Measurements from ENCODE around the gene MATN3.
A peak's percentile ranks its signal among the peaks of the same experiment; 100 is the strongest.
"Not testable (repeated sequence)": the region's sequence is repeated elsewhere in the genome, so short reads cannot be mapped to it uniquely, and the experiment has no call there.

The MATN3 gene, protein sequence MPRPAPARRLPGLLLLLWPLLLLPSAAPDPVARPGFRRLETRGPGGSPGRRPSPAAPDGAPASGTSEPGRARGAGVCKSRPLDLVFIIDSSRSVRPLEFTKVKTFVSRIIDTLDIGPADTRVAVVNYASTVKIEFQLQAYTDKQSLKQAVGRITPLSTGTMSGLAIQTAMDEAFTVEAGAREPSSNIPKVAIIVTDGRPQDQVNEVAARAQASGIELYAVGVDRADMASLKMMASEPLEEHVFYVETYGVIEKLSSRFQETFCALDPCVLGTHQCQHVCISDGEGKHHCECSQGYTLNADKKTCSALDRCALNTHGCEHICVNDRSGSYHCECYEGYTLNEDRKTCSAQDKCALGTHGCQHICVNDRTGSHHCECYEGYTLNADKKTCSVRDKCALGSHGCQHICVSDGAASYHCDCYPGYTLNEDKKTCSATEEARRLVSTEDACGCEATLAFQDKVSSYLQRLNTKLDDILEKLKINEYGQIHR

DNA sequence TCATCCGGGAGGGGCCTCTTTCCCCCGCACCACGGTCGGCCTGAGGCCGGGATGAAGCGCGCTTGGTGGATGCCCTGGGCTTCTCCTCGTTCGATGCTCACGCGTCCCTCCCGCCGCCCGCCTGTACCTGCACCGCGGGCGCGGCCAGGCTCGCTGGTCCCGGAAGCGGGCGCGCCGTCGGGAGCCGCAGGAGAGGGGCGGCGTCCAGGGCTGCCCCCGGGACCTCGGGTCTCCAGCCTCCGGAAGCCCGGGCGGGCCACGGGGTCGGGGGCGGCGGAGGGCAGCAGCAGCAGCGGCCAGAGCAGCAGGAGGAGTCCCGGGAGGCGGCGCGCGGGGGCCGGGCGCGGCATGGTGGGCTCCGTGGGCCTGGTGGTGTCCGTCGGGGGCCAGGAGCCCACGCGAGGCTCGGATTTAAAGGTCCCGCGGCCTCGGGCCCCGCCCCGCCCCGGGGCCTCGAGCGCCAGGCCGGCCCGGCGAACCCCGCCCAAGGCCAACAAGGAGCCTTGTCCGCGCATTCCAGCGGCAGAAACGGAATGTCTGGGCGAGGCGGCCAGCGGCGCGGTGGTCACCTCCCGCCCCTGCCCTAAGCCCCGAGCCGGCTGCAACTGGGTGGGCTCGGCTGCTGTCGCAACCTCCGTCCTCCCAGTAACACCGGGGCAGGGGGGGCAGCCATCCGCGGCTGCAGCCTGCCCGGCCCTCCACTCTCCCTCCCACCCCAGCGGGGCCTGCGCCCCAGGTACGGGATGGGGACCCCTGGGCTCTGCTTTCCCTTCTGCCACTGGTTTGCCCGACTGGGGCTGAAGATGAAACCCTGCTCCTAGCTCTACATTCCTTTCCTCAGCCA is at the start of gene MATN3:
Gene MATN3 (minus strand): TSS at position 387 of the 844 bp plus-strand sequence. CDS start 37 bp downstream, at position 350.
- no peak for DNase-seq (ENCODE audit: low read depth in 1 of 2, low spot score in 1 of 2)

DNA sequence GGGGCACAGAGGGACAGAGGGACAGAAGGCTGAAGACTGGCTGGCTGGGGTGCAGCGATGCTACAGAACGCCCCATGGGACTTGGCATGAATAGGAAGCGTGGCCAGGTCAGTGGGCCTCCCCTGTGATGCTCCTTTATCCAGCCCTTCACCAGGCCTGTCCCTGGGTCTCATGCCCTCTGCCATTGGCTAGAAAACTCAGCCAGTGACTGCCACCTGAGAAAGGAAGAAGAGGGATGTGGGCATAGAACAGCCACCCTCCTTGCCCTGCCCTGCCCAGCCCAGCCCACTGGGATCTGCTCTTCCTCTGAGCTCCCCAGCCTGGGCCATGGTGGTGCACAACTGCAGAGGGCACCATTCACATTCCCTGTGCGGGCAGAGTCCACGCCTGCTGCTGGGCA is 49.5 kb upstream of the MATN3 start:
- DNase-seq (ENCODE audit: low read depth in 1 of 2, low spot score in 1 of 2) = no peak

DNA sequence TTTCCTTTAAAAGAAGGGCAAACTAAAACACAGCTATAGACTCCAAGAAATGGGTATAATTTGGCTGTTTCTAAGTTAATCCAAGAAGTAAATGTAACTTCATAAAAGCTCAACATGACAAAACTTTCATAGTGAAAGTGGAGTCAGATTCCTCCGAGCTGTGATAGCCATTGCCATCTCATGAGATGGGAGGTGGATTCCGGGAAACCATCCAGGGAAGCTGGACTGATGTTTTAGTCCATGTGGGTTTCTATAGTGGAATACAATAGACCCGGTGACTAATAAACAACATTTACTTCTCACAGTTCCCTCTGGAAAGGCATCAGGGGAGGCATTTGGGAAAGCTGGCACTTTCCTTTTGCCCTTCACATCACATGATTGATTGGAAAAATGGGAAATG is 49.0 kb upstream of the MATN3 start:
- no peak for DNase-seq (ENCODE audit: low read depth in 1 of 2, low spot score in 1 of 2)

DNA sequence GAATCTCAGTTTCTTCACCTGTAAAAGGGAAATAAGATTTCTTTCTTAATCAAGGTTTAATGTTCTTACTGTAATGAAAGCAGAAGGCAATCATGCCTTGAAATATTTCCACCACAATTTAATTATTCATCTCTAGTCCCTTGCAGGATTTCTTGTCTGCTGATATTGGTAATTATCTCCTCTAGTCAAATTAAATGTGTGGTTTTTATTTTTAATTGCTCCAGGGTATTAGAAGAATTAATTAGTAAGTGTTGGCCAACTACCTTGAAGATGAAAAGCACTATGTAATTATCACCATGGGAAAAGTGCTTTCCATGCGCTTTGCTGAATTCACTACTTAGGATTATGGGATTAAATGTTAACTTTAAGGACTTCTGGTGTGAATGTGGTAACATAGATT is 47.6 kb upstream of the MATN3 start:
- no peak for DNase-seq (ENCODE audit: low read depth in 1 of 2, low spot score in 1 of 2)

DNA sequence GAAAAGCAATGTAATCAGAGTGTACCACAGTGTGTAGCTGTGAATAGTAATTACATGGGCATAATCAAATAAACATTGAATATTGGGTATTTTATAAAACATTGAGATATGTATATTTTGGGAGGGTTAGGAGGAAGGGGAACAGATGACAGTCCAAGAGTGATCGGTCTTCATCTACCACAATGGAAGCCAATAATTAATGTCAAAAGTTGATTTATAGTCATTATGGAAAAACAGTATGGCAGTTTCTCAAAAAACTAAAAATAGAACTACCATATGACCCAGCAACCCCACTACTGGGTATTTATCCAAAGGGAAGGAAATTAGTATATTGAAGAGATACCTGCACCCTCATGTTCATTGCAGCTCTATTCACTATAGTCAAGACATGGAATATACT is 44.8 kb upstream of the MATN3 start:
- no peak for DNase-seq (ENCODE audit: low read depth in 1 of 2, low spot score in 1 of 2)

DNA sequence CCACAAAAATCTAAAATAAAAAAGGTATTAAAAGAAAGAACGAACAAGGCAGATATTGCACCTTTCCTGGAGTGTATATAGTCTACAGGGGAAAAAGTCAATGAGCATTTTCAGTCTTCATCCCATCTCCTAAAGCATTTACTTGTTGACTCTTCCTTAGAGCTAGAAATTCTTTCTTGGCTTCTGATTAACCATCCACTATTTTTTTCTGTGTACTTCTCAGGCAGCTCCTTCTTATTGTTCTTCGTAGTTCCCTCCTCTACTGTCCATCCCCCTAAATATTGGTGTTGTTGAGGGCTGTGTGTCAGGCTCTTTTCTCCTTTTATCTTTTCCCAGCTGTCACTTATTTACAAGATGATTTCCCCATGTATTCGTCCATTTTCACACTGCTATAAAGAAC is 42.5 kb upstream of the MATN3 start:
- no peak for DNase-seq (ENCODE audit: low read depth in 1 of 2, low spot score in 1 of 2)

DNA sequence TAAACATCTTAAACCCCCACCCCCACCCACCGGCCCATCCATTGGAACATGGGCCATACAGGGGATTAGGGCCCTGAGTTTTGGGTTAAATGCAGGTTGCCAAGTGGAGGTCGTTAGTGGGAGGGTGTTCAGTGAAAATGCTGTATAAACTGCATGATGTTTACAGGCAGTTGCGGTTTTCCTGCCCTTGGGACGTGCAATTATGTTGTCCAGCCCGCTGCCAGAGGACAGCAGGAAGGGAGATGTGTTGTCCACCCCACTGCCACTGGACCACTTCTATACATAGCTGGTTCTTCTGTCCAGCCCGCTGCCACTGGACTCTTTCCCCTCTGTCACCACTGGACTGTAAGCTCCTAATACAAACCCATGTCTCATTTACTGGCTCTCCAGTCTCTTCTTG is 41.7 kb upstream of the MATN3 start:
- DNase-seq (ENCODE audit: low read depth in 1 of 2, low spot score in 1 of 2) = no peak

DNA sequence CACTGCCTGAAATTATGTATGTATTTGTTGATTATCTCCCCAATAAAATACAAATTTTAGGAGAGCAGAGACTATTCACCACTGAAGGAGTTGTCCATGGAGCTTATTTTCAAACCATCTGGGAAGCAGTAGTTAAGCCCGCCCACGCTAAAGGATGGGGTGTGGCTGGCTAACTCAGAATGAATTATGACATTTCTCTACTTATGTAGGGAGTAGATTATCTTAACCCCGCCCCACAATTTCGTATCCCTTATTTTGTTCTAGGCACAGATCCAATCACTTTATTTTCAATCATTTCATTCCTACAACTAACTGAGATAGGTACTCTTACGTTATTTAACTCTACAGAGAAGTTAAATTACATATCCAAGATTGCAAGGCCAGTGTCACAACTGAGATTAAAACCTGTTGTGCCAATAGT is 40.4 kb upstream of the MATN3 start:
- DNase-seq (ENCODE audit: low read depth in 1 of 2, low spot score in 1 of 2) = no peak

DNA sequence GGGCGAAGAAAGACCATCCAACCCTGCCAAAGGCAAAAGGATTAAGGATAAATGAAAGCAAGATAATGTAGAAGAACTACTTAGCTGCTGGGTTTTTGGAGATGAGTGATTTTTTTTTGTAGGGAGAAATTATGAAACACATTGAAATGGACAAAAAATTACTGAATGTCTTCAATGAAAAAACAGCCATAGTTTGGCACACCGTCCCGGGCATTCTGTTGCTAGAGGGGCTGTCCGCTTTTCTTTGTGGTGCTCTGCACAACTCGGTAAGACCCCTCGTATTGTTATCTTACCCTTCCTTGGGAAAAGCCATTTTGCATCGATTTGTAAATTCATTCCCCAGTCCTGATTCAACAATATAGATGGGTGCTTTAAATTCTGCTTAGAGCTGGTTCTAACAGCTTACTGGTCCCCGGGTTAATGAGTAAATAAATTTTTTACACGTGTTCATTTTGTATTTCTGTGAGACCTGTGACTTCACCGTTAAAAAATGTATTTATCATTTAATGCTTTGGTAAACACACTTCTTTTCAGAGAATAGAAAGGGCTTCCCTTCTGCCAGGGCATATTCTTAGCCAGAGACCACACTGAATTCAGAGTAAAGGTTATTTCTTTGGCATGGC is 39.9 kb upstream of the MATN3 start:
- no peak for DNase-seq (ENCODE audit: low read depth in 1 of 2, low spot score in 1 of 2)

DNA sequence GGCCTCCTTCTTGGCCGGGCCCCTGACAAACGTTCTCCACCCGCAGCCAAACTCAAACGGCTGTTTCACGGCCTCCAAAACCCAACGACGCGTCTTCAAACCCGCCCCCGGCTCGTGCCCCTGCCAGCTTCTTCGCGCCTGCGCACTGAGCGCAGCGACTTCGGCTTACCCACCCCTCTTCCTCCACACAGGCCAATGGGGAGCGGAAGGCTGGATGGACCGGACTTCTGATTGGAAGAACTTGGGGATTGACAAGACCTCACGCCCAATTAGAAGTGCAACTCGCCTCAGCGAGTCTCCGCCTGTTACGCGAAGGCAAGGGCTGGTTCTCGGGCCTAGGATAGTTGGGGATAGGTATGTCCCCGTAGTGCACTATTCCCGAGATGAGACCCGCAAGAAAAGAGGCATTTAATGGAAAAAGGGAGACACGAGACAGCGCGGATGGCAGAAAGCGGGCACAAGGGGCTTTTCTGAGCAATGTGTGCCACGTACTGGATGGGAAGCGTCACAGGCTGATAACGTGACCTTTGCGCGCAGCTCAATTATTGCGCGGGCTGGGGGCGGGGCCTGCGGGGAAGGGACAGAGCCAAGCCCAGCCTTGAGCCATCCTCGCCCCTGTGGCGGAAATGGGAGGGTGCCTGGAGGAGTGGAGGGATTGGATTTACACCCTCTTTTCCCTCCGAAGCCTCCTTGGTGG is 39.2 kb upstream of the MATN3 start, which contains the start of gene LAPTM4A:
Gene LAPTM4A (minus strand): TSS at position 97 of the 697 bp plus-strand sequence. CDS start 108 bp downstream, outside the sequence.
- peak; percentile 94 to 95 for DNase-seq (ENCODE audit: low read depth in 1 of 2, low spot score in 1 of 2)

DNA sequence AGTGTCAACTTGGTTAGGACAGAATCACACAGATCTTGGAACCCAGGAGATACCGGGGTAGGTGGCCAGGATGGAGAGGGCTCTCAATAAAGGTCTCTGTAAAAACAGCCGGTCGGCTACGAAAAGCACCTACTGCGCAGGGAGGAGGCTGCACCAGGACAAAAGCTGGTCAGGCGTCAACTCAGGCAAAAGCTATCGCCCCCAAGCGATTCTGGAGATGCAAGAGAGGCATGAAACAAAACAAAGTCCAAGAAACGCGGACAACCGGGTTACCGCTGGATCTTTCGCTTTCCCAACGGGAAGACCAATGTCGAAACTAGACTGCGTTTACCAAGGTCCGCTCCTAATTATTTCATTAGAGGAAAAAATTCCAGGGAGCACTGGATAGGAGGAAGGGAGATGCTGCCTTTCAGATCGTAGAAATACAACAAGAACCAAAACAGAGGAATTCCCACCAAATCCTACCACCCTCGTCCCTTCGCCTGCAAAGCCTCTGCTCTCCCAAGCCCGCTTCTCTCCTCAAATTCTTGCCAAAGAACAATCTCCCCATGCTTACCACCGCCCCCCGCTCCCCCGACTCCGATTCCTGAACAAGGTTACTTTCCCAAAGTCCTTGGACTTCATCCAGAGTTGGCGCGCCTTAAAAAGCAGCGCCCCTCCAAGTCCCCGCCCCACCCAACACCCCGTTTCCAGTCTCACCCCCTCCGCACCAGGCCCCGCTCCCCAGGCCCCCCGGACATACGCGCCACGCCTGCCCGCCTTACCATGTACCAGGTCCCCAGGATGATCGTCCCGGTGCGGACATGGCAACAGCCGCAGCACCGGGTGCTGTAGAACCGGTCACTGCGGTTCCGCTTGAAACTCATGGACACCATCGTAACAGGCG is 38.4 kb upstream of the MATN3 start:
- no peak for DNase-seq (ENCODE audit: low read depth in 1 of 2, low spot score in 1 of 2)

DNA sequence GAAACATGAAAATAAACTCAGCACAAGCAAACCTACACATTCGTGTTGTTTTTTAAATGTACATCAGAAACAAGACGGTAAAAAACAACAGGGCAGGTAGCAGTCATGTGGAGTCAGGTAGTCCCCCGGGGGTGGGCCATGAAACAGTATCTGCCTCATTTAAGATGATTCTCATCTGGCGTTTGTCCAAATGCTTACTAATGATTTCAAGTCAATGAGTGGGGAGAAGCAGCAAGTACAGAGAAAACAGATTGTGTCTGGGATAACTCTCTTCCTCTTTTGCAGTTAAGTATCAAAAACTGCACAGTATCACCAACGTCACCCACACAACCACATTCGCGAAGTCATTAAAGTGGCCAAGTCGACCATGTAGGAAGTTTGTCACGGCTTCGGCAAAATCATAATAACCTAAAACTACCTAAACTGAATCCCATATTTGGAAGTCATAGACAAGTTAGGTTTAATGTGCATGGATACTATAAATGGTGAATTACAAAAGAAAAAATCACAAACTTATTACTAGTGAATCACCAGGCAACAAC is 37.7 kb upstream of the MATN3 start:
- no peak for DNase-seq (ENCODE audit: low read depth in 1 of 2, low spot score in 1 of 2)

DNA sequence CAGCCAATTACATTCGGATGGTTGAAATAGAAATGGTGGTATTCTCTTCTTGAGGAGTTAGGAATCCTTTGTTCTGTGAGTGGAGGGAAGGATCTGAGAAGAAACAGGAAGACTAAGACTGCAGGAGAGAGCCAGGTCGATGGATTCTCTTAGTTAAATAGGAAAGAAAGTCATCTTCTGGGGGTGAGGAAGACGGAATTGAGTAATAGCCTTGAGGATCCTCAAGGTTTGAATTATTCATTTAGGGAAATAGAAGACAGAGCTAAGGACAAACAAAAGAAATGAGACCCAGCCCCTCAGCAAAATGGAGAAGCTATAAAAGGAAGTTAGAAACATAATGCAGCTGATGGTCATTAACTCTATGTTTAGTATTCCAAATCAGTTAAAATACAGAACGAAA is 37.2 kb upstream of the MATN3 start:
- DNase-seq (ENCODE audit: low read depth in 1 of 2, low spot score in 1 of 2) = no peak

DNA sequence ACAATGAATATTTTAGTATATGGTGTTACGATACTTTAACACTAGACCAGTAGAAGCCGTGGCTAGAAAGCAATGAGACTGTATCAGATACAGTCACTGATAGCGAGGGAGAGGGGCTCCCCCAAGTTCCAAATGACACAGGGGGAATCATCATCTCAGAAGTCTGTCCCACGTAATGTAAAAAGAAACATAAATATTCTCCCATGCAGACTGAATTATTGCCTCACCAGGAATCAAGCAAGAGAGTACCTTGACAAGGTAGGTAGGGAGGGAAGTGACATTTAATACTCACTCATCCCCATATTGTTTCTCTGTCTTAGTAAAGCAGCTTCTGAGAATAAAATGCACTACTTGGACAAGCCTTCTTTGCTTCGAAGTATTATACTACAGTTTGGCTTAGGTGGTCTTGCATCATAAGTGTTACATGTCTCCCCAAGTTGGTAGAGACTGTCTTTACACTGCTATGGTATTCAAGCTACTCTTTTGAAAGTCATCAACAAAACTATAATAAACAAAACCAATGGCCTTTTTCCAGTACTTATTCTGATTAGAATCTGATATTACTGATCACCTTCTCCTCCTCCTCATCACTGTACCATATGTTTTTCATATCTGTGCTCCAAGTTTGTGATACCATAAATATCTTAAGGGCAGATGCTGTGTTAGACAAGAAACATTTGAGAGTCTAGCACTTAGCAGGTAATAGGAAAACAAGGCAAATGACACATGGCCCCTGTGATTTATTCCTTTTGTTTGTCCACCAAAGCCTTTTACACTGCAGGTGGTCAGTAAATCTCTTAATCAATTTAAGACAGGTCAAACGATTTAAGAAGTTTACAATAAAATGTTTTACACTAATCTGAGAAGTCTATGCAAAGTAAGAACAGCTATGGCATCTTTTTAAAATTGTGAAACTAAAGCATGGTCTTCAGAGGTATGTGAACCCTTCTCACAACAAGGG is 36.3 kb upstream of the MATN3 start:
- DNase-seq (ENCODE audit: low read depth in 1 of 2, low spot score in 1 of 2) = no peak

DNA sequence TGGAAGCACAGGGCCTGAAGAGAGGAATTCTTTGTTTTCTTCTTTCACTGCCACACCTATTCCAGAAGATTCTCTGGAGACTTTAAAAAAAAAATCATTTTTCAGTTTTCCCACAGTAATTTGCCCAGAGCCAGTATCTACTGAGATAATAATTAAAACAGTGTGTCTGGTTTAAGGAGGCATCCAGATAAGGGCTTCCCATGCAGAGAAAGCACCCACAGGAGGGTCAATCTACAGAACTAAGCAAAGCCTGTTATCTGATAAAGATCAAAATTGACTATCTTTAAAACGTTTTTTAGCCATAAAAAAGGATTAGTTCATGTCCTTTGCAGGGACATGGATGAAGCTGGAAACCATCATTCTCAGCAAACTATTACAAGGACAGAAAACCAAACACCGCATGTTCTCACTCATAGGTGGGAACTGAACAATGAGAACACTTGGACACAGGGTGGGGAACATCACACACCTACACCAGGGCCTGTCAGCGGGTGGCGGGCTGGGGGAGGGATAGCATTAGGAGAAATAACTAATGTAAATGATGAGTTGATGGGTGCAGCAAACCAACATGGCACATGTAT is 33.3 kb upstream of the MATN3 start:
- DNase-seq (ENCODE audit: low read depth in 1 of 2, low spot score in 1 of 2) = not testable (repeated sequence)

DNA sequence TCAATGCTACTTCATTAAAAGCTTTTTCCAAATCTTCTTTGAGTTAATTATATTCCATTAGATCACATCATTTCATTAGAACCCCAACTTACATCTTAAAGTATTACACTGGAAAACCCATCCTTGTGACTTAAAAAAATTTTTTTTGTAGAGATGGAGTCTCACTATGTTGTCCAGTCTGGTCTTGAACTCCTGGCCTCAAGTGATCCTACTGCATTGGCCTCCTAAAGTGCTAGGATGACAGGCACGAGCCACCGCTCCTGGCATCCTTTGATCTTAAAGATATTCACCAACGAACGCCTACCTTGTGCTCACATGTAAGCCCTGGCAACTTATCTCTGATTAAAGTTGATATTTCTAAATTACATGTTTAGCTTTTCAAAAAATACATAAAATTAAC is 32.3 kb upstream of the MATN3 start:
- no peak for DNase-seq (ENCODE audit: low read depth in 1 of 2, low spot score in 1 of 2)

DNA sequence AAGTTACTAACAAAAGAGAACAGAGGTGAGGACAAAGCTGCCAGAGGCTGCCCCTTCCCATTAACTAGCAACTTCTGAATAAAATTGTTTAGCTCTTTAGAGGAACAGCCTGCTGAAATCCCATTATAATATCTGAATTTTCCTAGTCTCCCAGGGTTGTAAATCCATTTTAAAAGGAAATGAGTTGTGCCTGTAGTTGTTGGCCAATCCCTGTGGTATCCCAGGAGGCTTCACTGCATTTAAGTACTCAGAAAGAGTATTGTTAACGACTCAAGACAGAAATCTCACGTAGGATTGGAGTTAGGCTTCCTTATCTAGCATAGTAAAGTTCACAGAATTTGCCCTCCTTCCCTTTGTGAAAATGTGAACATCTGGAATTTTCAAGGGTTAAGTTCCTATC is 30.1 kb upstream of the MATN3 start:
- no peak for DNase-seq (ENCODE audit: low read depth in 1 of 2, low spot score in 1 of 2)

DNA sequence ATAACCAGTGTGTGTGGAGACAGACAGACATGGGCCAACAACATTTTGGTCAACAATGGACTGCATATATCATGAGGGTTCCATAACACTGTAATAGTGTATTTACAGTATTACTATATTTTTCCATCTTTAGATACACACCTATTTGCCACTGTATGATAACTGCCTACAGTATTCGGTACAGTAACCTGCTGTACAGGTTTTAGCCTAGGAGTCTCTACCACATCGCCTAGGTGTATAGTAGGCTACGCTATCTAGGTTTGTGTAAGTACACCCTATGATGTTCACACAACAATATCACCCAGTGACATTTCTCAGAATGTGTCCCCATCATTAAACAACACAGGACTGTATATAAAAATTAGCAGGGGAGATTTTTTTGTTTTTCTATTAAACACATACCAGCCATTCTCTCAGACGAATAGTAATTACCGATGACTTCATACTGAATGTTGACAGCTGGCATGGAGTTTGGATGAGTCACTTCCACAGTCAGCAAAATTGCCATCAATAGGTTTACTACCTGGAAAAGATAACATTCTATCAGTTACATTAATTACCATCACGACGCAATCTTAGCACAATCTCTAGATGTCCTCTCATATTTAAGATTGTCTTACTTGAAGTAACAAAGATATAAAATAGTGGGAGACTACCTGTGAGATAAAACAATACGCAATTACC is 28.2 kb upstream of the MATN3 start:
- DNase-seq (ENCODE audit: low read depth in 1 of 2, low spot score in 1 of 2) = no peak

Measured in stimulated activated CD4-positive, alpha-beta T cell treated with anti-CD3 and anti-CD28 coated beads, Interleukin-15, amount 100 ng/mL, for 1 hour (primary cell).